SU-DHL-6 (cell line): ENCODE measurements around the gene MEN1.

ENCODE experiments used
- H2AFZ ChIP-seq: fragments of 200-600 bp; sonication (generic); 2 replicates; pipeline ENCODE4 v1.6.1; 2014; ENCODE audit warnings: low read depth, mild to moderate bottlenecking, moderate library complexity, mixed read lengths, antibody characterized with exemption, low read length; ENCODE audit not compliant: severe bottlenecking
- H3F3A ChIP-seq: fragments of 200-600 bp; shearing (Covaris generic); 2 replicates; pipeline ENCODE4 v1.6.0; 2016; ENCODE audit warnings: antibody characterized with exemption, mild to moderate bottlenecking; ENCODE audit not compliant: insufficient read depth
- H3K27ac ChIP-seq: fragments of 200-600 bp; sonication (generic); 2 replicates; pipeline ENCODE4 v1.5.1; 2016; ENCODE audit warnings: low read depth, mild to moderate bottlenecking, low read length, moderate library complexity, mixed read lengths
- H3K27me3 ChIP-seq: fragments of 200-600 bp; sonication (generic), shearing (Covaris generic); 2 replicates; pipeline ENCODE4 v1.6.0; 2014; ENCODE audit warnings: mild to moderate bottlenecking, low read length
- H3K36me3 ChIP-seq: fragments of 200-600 bp; sonication (generic); 2 replicates; pipeline ENCODE4 v1.6.1; 2014; ENCODE audit warnings: mild to moderate bottlenecking, low read length, mixed read lengths
- H3K4me2 ChIP-seq: fragments of 300-600, 200-600 bp; shearing (Covaris generic), sonication (generic); 2 replicates; pipeline ENCODE4 v1.6.0; 2014; ENCODE audit warnings: low read length, low read depth, mild to moderate bottlenecking; ENCODE audit not compliant: poor library complexity, severe bottlenecking
- H3K4me3 ChIP-seq: fragments of 200-600 bp; sonication (generic); 2 replicates; pipeline ENCODE4 v1.5.1; 2014; ENCODE audit warnings: antibody characterized with exemption, low read length, mild to moderate bottlenecking, mixed read lengths; ENCODE audit not compliant: insufficient read depth, poor library complexity, severe bottlenecking
- H3K79me2 ChIP-seq: fragments of 200-600 bp; sonication (generic); 2 replicates; pipeline ENCODE4 v1.6.1; 2014; ENCODE audit warnings: mild to moderate bottlenecking, low read length, moderate library complexity; ENCODE audit not compliant: insufficient read depth
- H3K9ac ChIP-seq: fragments of 200-600 bp; sonication (generic); 2 replicates; pipeline ENCODE4 v1.7.0; 2014; ENCODE audit warnings: mild to moderate bottlenecking, low read length
- H3K9me2 ChIP-seq: fragments of 200-600 bp; sonication (generic); replicated peaks from 2 replicates; pipeline ENCODE4 v1.6.1; 2014; ENCODE audit warnings: low read length; ENCODE audit not compliant: insufficient read depth
- H3K9me3 ChIP-seq: fragments of 200-600 bp; sonication (generic); 2 replicates; pipeline ENCODE4 v1.6.1; 2014; ENCODE audit warnings: low read length, mixed read lengths; ENCODE audit not compliant: insufficient read depth
- H4K20me1 ChIP-seq: fragments of 200-600 bp; sonication (generic); 2 replicates; pipeline ENCODE4 v1.6.1; 2014; ENCODE audit warnings: low read depth, mild to moderate bottlenecking, antibody characterized with exemption, low read length, moderate library complexity, mixed read lengths
- CTCF ChIP-seq: fragments of 200-600 bp; sonication (generic); IDR thresholded peaks from one replicate; pipeline ENCODE4 v1.5.1; 2017; ENCODE audit warnings: antibody characterized with exemption, mild to moderate bottlenecking, low read length, moderate library complexity; ENCODE audit not compliant: insufficient read depth, poor library complexity, severe bottlenecking
- EZH2phosphoT487 ChIP-seq: fragments of 200-600 bp; sonication (generic), shearing (Covaris generic); conservative IDR thresholded peaks from 2 replicates; pipeline ENCODE4 v1.6.1; 2018; ENCODE audit warnings: mild to moderate bottlenecking, antibody characterized with exemption, low read length, moderate library complexity, mixed read lengths

Gene MEN1

GRCh38 chr11:64842366-64842759 is 32.0 kb upstream of the MEN1 start:
- H3K9ac ChIP-seq, result no peak overlapping the region
- H3K4me2 ChIP-seq, result no peak overlapping the region
- no peak overlapping the region for H2AFZ ChIP-seq
- H3K27ac ChIP-seq, result no peak overlapping the region
- no peak overlapping the region for H3K4me3 ChIP-seq
- H4K20me1 ChIP-seq, result no peaks in the 10 kb centered on the region
- no peaks in the 10 kb centered on the region; the same call in 1 of the 2 replicates for H3K79me2 ChIP-seq
- H3K27me3 ChIP-seq, result no peaks in the 10 kb centered on the region
- TF ChIP-seq CTCF, result no peak
- TF ChIP-seq EZH2phosphoT487, result no peak
- peaks cover 10% of the 10 kb centered on the region for H3F3A ChIP-seq
- H3K9me3 ChIP-seq, result no peaks in the 10 kb centered on the region
- no peaks in the 10 kb centered on the region for H3K36me3 ChIP-seq
- no peaks in the 10 kb centered on the region for H3K9me2 ChIP-seq

GRCh38 chr11:64841592-64842365 is 31.4 kb upstream of the MEN1 start:
- Histone ChIP-seq H3K36me3 (no peaks in the 10 kb centered on the region), H3F3A (peaks cover 9% of the 10 kb centered on the region; the same call in 1 of the 2 replicates), H3K9me3 (no peaks in the 10 kb centered on the region), H2AFZ (no peak overlapping the region), H3K79me2 (no peaks in the 10 kb centered on the region; the same call in 1 of the 2 replicates), H3K27me3 (no peaks in the 10 kb centered on the region), H3K9ac (no peak overlapping the region), H3K9me2 (no peaks in the 10 kb centered on the region), H3K4me3 (no peak overlapping the region), H3K27ac (no peak overlapping the region), H4K20me1 (no peaks in the 10 kb centered on the region), H3K4me2 (no peak overlapping the region)
- no peak for TF ChIP-seq CTCF
- no peak for TF ChIP-seq EZH2phosphoT487

- no peaks in the 10 kb centered on the region for H3K9me3 ChIP-seq
- H3K9ac ChIP-seq, result no peak overlapping the region
- no peak overlapping the region for H2AFZ ChIP-seq
- TF ChIP-seq EZH2phosphoT487 (no peak), CTCF (no peak)
- no peaks in the 10 kb centered on the region for H3K27me3 ChIP-seq
- H4K20me1 ChIP-seq, result no peaks in the 10 kb centered on the region
- H3F3A ChIP-seq, result peaks cover 2% of the 10 kb centered on the region; the same call in 1 of the 2 replicates
- no peak overlapping the region for H3K4me2 ChIP-seq
- H3K79me2 ChIP-seq, result no peaks in the 10 kb centered on the region; the same call in 1 of the 2 replicates
- H3K9me2 ChIP-seq, result no peaks in the 10 kb centered on the region
- H3K27ac ChIP-seq, result no peak overlapping the region
- no peaks in the 10 kb centered on the region for H3K36me3 ChIP-seq
- H3K4me3 ChIP-seq, result no peak overlapping the region
Measured at GRCh38 chr11:64839887-64840782, 29.8 kb upstream of the MEN1 start.
